ENCODE measurements around the gene CBX1.

Gene CBX1

DNA sequence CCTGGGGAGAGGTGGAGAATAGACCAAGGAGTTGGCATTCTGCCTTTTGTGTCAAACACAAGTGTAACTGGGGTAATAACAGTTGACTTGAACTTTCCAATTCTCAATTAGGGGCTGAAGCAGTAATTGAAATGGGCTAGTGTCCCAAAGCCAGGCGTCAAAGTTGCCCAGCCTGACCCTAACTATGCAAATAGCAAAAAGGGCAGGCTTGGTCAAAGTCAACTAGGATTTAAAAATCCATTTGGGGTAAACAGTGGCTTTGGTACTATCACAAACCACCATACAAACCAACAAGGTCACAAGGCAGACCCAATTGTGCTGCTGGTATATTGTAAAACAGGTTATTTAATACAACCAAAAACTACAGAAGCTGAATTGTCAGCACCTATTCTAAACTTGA lies 35.1 kb downstream of the CBX1 start:
- H3K18ac ChIP-seq (ENCODE audit: low read depth in 1 of 2, low read length in 2 of 2): no peak overlapping the region
- no peak overlapping the region for H3K14ac ChIP-seq (ENCODE audit: low read length in 2 of 2)
- no peak overlapping the region for H3K4me3 ChIP-seq (ENCODE audit: insufficient read depth in 1 of 2, low read depth in 1 of 2, low read length in 2 of 2)
- no peak overlapping the region for H2BK15ac ChIP-seq (ENCODE audit: low read depth, poor library complexity, severe bottlenecking)
- H2BK12ac ChIP-seq (ENCODE audit: low read length in 2 of 2): no peak overlapping the region
- peak overlapping the region; percentile 42 for H2AK5ac ChIP-seq (ENCODE audit: low read length, severe bottlenecking)
- no peak overlapping the region for H3K4me2 ChIP-seq (ENCODE audit: low read length, poor library complexity, severe bottlenecking)
- no peak overlapping the region for H3K23ac ChIP-seq (ENCODE audit: low read length in 2 of 2)
- H3K9ac ChIP-seq (ENCODE audit: low read length): no peak overlapping the region
- no peak overlapping the region for H3K27ac ChIP-seq (ENCODE audit: low read length, poor library complexity, severe bottlenecking)
- H4K8ac ChIP-seq (ENCODE audit: low read length): no peak overlapping the region
- H3K9me3 ChIP-seq (ENCODE audit: control insufficient read depth, low read length): no peaks in the 10 kb centered on the region
- H4K91ac ChIP-seq (ENCODE audit: low read length): no peak overlapping the region
- no peak overlapping the region for H2BK120ac ChIP-seq (ENCODE audit: low read depth, low read length)
- H2AFZ ChIP-seq (ENCODE audit: low read depth, low read length): no peak overlapping the region
- no peaks in the 10 kb centered on the region for H3K27me3 ChIP-seq (ENCODE audit: control insufficient read depth in 1 of 2, insufficient read depth in 1 of 2, low read length in 2 of 2)
- peaks cover 23% of the 10 kb centered on the region for H3K79me1 ChIP-seq (replicated peaks; ENCODE audit: low read length, poor library complexity, severe bottlenecking)
- peaks cover 4% of the 10 kb centered on the region for H3K4me1 ChIP-seq (ENCODE audit: control insufficient read depth, insufficient read depth, low read depth, low read length)
- WGBS: 100% methylated on average over 1 of the region's 1 CpG
- H2BK5ac ChIP-seq (ENCODE audit: low read depth, low read length, poor library complexity, severe bottlenecking): no peak overlapping the region
- no peak overlapping the region for H3K4ac ChIP-seq (ENCODE audit: low read depth in 1 of 2, low read length in 2 of 2)
- peaks cover 30 to 61% of the 10 kb centered on the region in 2 experiments for H3K36me3 ChIP-seq (ENCODE audit: control insufficient read depth in 1 of 2, insufficient read depth in 2 of 2, low read depth in 1 of 2, low read length in 2 of 2)
- DNase-seq: no peak

DNA sequence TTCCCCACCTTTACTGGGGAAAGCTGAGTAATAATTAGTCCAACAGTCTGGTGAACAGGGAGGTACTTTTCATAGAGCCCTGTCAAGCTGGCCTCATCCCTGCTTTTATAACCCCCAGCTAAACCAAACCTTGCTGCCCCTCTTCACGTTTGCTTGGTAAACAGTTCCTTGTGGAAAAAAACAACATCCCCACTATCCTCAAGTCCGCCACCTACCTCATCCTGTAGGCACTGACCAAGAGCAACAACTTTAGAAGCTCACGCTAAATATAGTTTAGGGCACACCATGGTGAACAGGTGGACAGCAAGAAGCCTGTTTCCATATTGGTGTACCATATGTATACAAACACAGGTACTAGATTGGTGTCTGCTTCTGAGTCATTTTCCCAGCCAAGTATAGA lies 36.6 kb downstream of the CBX1 start:
- Histone ChIP-seq H2BK5ac (ENCODE audit: low read depth, low read length, poor library complexity, severe bottlenecking) (no peak overlapping the region), H3K14ac (ENCODE audit: low read length in 2 of 2) (no peak overlapping the region), H3K4me3 (ENCODE audit: insufficient read depth in 1 of 2, low read depth in 1 of 2, low read length in 2 of 2) (no peak overlapping the region), H3K4me1 (ENCODE audit: control insufficient read depth, insufficient read depth, low read depth, low read length) (peaks cover 4% of the 10 kb centered on the region), H3K36me3 (ENCODE audit: control insufficient read depth in 1 of 2, insufficient read depth in 2 of 2, low read depth in 1 of 2, low read length in 2 of 2) (peaks cover 35 to 64% of the 10 kb centered on the region in 2 experiments), H4K91ac (ENCODE audit: low read length) (no peak overlapping the region), H3K79me1 (replicated peaks; ENCODE audit: low read length, poor library complexity, severe bottlenecking) (peaks cover 22% of the 10 kb centered on the region), H3K27ac (ENCODE audit: low read length, poor library complexity, severe bottlenecking) (no peak overlapping the region), H2BK15ac (ENCODE audit: low read depth, poor library complexity, severe bottlenecking) (no peak overlapping the region), H2AFZ (ENCODE audit: low read depth, low read length) (no peak overlapping the region), H3K4me2 (ENCODE audit: low read length, poor library complexity, severe bottlenecking) (no peak overlapping the region), H3K9ac (ENCODE audit: low read length) (no peak overlapping the region), H3K27me3 (ENCODE audit: control insufficient read depth in 1 of 2, insufficient read depth in 1 of 2, low read length in 2 of 2) (no peaks in the 10 kb centered on the region), H2BK12ac (ENCODE audit: low read length in 2 of 2) (no peak overlapping the region), H2AK5ac (ENCODE audit: low read length, severe bottlenecking) (no peak overlapping the region), H3K4ac (ENCODE audit: low read depth in 1 of 2, low read length in 2 of 2) (no peak overlapping the region), H3K18ac (ENCODE audit: low read depth in 1 of 2, low read length in 2 of 2) (no peak overlapping the region), H3K23ac (ENCODE audit: low read length in 2 of 2) (no peak overlapping the region), H2BK120ac (ENCODE audit: low read depth, low read length) (no peak overlapping the region), H4K8ac (ENCODE audit: low read length) (no peak overlapping the region), H3K9me3 (ENCODE audit: control insufficient read depth, low read length) (no peaks in the 10 kb centered on the region)
- DNase-seq: no peak
- WGBS: 85% methylated on average over 3 of the region's 3 CpGs

DNA sequence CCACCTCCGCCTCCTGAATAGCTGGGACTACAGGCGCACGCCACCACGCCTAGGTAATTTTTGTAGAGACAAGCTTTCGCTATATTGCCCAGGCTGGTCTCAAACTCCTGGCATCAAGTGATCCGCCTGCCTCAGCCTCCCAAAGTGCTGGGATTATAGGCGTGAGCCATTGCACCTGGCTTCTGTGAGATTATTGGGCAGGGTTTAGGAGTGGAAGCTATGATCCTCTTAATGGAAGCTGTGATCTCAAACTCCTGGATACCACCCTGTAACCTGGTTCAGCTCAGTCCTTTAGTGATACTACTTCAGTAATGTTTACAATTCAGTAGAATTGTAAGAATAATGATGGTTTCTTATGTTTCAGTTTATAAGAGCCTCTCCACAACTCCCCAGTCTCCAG lies 39.0 kb downstream of the CBX1 start:
- WGBS: 95% methylated on average over 7 of the region's 7 CpGs
- H3K27ac ChIP-seq (ENCODE audit: low read length, poor library complexity, severe bottlenecking): no peak overlapping the region

GRCh38 chr17:48060249-48060648 lies 41.0 kb downstream of the CBX1 start:
- Histone ChIP-seq H2BK15ac (ENCODE audit: low read depth, poor library complexity, severe bottlenecking) (no peak overlapping the region), H2BK120ac (ENCODE audit: low read depth, low read length) (no peak overlapping the region), H3K4me1 (ENCODE audit: control insufficient read depth, insufficient read depth, low read depth, low read length) (peaks cover 13% of the 10 kb centered on the region), H4K91ac (ENCODE audit: low read length) (peak overlapping the region; percentile 40), H2AK5ac (ENCODE audit: low read length, severe bottlenecking) (no peak overlapping the region), H3K14ac (ENCODE audit: low read length in 2 of 2) (no peak overlapping the region), H3K36me3 (ENCODE audit: control insufficient read depth in 1 of 2, insufficient read depth in 2 of 2, low read depth in 1 of 2, low read length in 2 of 2) (peaks cover 66 to 90% of the 10 kb centered on the region in 2 experiments), H3K4me2 (ENCODE audit: low read length, poor library complexity, severe bottlenecking) (no peak overlapping the region), H4K8ac (ENCODE audit: low read length) (no peak overlapping the region), H2BK12ac (ENCODE audit: low read length in 2 of 2) (no peak overlapping the region), H3K27me3 (ENCODE audit: control insufficient read depth in 1 of 2, insufficient read depth in 1 of 2, low read length in 2 of 2) (no peaks in the 10 kb centered on the region), H3K4me3 (ENCODE audit: insufficient read depth in 1 of 2, low read depth in 1 of 2, low read length in 2 of 2) (no peak overlapping the region), H3K9me3 (ENCODE audit: control insufficient read depth, low read length) (no peaks in the 10 kb centered on the region), H3K18ac (ENCODE audit: low read depth in 1 of 2, low read length in 2 of 2) (no peak overlapping the region), H2BK5ac (ENCODE audit: low read depth, low read length, poor library complexity, severe bottlenecking) (no peak overlapping the region), H3K4ac (ENCODE audit: low read depth in 1 of 2, low read length in 2 of 2) (peak overlapping the region in 1 of 2 experiments; percentile 24), H3K27ac (ENCODE audit: low read length, poor library complexity, severe bottlenecking) (no peak overlapping the region), H3K9ac (ENCODE audit: low read length) (peak overlapping the region; percentile 72), H2AFZ (ENCODE audit: low read depth, low read length) (no peak overlapping the region), H3K23ac (ENCODE audit: low read length in 2 of 2) (no peak overlapping the region), H3K79me1 (replicated peaks; ENCODE audit: low read length, poor library complexity, severe bottlenecking) (peaks cover 44% of the 10 kb centered on the region)
- WGBS: 88% methylated on average over 6 of the region's 7 CpGs
- DNase-seq: no peak

More for the DNA sequence above, 39.0 kb downstream of the CBX1 start:
- Histone ChIP-seq H3K14ac (ENCODE audit: low read length in 2 of 2) (no peak overlapping the region), H3K4ac (ENCODE audit: low read depth in 1 of 2, low read length in 2 of 2) (no peak overlapping the region), H2BK5ac (ENCODE audit: low read depth, low read length, poor library complexity, severe bottlenecking) (no peak overlapping the region), H4K91ac (ENCODE audit: low read length) (no peak overlapping the region), H2BK12ac (ENCODE audit: low read length in 2 of 2) (no peak overlapping the region), H3K27me3 (ENCODE audit: control insufficient read depth in 1 of 2, insufficient read depth in 1 of 2, low read length in 2 of 2) (no peaks in the 10 kb centered on the region), H3K4me1 (ENCODE audit: control insufficient read depth, insufficient read depth, low read depth, low read length) (peaks cover 6% of the 10 kb centered on the region), H2BK120ac (ENCODE audit: low read depth, low read length) (no peak overlapping the region), H2AK5ac (ENCODE audit: low read length, severe bottlenecking) (no peak overlapping the region), H4K8ac (ENCODE audit: low read length) (no peak overlapping the region), H3K79me1 (replicated peaks; ENCODE audit: low read length, poor library complexity, severe bottlenecking) (peaks cover 39% of the 10 kb centered on the region), H3K9ac (ENCODE audit: low read length) (no peak overlapping the region), H3K4me3 (ENCODE audit: insufficient read depth in 1 of 2, low read depth in 1 of 2, low read length in 2 of 2) (no peak overlapping the region), H2BK15ac (ENCODE audit: low read depth, poor library complexity, severe bottlenecking) (no peak overlapping the region), H3K9me3 (ENCODE audit: control insufficient read depth, low read length) (no peaks in the 10 kb centered on the region), H3K36me3 (ENCODE audit: control insufficient read depth in 1 of 2, insufficient read depth in 2 of 2, low read depth in 1 of 2, low read length in 2 of 2) (peaks cover 52 to 85% of the 10 kb centered on the region in 2 experiments), H3K23ac (ENCODE audit: low read length in 2 of 2) (no peak overlapping the region), H2AFZ (ENCODE audit: low read depth, low read length) (no peak overlapping the region), H3K4me2 (ENCODE audit: low read length, poor library complexity, severe bottlenecking) (no peak overlapping the region), H3K18ac (ENCODE audit: low read depth in 1 of 2, low read length in 2 of 2) (no peak overlapping the region)
- DNase-seq: no peak

All from mesenchymal stem cell (in vitro differentiated cells and primary cell).